ENCODE data around the gene FAT2.

The FAT2 gene

DNA sequence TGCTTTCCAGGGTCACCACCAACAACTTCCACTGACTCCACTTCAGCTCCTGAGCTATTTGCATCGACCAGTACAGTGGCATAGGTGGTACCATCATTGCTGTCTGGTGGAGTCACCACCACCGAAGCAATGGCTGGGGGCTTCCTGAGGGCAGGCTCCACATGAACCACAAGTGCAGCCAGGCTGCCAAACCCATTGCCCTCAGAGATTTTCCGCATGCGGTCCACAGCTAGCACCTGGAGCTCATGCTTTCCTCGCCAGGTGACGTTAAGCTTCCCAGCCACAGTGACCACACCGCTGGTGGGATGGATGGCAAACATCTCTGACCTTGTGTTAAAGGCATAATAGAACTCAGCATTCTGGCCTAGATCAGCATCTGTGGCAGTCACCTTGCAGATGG lies 23.1 kb downstream of the FAT2 start:
- TF ChIP-seq, protein P1, sequence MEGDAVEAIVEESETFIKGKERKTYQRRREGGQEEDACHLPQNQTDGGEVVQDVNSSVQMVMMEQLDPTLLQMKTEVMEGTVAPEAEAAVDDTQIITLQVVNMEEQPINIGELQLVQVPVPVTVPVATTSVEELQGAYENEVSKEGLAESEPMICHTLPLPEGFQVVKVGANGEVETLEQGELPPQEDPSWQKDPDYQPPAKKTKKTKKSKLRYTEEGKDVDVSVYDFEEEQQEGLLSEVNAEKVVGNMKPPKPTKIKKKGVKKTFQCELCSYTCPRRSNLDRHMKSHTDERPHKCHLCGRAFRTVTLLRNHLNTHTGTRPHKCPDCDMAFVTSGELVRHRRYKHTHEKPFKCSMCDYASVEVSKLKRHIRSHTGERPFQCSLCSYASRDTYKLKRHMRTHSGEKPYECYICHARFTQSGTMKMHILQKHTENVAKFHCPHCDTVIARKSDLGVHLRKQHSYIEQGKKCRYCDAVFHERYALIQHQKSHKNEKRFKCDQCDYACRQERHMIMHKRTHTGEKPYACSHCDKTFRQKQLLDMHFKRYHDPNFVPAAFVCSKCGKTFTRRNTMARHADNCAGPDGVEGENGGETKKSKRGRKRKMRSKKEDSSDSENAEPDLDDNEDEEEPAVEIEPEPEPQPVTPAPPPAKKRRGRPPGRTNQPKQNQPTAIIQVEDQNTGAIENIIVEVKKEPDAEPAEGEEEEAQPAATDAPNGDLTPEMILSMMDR (IDR thresholded peaks at IDR 0.05), result no peak

DNA sequence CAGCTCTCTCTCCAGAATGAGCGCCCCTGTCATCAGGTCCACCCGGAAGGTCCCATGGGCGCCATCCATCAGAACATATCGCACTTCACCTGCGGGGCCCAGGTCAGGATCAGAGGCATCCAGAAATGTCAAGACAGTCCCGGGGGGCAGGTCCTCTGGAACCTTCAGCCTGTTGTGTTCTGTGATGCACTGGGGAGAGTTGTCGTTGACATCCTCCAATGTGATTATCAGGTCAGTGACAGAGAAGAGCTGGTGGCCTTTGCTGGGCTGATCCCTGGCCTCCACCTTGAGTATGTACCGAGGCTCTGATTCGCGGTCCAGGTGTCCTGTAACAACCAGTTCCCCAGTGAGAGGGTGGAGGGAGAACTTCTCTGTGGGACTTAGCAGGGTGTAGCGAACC lies 25.2 kb downstream of the FAT2 start:
- TF ChIP-seq, protein P1 (IDR thresholded peaks at IDR 0.05), result no peak

DNA sequence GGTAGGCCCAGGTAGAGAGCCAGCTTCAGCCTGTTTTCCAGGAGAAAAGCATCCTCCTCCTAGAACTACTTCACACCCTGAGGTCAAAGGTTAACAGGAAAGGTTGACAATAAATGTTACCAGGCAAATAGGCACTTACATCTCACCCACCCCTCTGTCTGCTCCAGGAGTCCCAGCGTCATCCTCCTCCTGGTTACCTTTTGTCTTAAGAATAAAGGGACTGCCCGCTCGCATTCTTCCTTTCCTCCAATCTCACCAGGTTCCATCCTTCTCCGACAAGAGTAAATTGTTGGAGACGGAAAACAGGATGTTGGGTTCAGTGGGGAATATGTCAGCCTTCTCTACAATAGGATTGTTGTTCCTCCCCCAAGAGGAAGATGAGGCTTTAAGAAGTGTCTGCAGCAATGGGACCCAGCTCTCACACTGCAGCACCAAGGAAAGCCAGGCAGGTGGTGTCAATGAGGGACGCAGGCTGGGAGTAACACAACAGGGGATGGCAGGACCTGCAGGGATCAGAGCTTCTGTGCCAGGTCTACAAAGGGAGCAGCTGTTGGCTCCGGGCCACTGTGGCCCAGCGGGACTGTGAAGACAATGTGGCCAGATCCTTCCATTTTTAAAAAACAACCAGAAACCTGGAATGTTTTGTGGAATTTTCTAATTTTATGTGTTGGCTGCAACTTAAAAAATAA lies 29.0 kb downstream of the FAT2 start:
- TF ChIP-seq, protein P1 (IDR thresholded peaks at IDR 0.05), result no peak

DNA sequence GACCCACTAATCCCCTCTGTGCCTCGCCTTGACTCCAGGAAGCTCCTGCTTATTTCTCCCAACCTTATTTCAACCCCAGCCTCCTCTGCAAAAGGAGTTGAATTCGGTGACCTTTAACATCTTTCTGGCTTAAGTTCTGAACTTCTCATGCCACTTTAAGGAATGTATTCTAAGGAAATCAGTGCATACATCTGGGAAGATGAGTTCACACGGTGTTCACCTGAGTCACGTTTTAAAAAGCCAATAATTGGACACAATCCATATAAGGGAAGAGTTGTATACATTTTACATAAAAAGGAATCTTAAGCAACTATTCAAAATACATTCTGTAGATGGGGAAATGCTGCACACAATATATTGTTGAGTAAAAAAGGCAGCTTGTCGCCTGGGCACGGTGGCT lies 33.2 kb downstream of the FAT2 start:
- TF ChIP-seq, protein P1 (IDR thresholded peaks at IDR 0.05), result no peak

DNA sequence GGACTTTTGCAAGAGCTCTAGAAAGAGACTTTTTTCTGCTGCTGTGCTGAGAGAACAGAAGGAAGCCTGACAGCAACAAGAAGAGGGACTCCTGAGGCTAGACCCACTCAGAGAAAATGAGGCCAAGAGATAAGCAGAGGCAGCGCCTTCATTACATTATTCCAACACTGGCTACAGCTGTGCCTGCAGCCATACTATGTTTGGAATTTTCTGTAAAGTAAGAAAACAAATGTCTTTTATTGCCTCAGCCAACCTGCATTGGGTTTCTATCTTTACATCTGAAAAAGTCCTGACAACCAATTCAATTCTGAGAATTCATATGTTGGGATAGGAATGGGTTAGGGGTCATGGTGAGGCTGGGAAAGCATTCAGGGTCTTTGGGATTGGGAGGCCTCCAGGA lies 33.7 kb downstream of the FAT2 start:
- TF ChIP-seq, protein P1 (IDR thresholded peaks at IDR 0.05), result no peak

DNA sequence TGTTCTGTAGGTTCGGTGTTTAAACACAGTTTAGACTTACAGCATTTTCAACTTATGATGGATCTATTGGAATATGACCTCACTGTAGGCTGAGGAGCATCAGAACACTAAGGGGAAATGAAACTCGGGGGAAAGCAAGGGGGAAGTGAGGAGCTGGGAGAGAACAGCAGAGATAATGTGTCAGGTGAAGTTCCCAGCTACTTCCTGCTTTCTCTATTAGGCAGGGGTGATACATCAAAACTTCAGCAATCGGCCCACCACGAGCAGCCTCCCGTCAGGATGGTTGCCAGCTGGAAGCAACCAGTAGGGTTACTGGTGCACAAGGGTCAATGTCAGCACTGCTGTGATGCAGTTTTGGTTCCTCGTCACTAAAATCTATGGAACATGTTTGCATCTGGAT lies 34.3 kb downstream of the FAT2 start:
- TF ChIP-seq, protein P1 (IDR thresholded peaks at IDR 0.05), result no peak

DNA sequence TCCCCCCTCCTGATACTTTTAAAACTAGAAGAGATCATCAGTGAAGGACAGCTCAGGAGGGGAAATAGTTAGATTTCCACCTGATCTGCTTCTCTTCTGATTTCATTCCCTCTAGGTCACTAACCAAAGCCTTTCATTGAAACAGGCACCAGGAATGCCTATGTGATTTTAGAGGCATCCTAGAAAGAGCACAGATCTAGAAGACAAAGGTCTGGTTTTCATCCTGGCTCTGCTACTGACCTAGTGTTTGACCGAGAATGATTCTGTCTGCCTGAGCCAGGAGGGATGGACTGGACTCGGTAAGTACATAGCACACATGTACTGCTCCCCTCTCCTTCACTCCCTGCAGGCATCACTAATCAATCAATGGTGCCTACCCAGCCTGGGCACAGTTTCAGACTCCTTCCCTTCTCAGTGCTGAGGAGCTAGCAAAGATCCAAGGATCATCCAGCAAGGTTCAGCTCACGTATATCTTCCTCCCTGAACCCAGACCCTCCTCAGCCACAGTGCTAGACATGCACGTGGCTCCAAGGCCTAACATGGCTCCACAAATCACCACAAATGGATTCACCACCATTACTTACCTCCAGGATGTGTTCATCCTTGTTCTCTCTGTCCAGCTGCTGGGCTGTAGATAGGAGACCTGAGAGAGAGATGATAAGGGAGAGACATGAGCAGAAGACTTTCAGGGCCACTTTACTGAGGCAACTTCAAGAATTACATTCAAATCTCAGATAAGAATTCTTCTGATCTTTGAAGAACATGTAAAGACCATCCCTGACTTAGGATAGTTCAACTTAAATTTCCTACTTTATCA lies 35.2 kb downstream of the FAT2 start:
- TF ChIP-seq, protein P1 (IDR thresholded peaks at IDR 0.05), result no peak

Data from LNCAP (cell line).